NCI-H226 (cell line): ENCODE measurements around the gene CYP4F12.

Experiments used
- DNase-seq: peaks from one replicate; pipeline ENCODE4 v3.0.0-alpha.2; 2015

The CYP4F12 gene

DNA sequence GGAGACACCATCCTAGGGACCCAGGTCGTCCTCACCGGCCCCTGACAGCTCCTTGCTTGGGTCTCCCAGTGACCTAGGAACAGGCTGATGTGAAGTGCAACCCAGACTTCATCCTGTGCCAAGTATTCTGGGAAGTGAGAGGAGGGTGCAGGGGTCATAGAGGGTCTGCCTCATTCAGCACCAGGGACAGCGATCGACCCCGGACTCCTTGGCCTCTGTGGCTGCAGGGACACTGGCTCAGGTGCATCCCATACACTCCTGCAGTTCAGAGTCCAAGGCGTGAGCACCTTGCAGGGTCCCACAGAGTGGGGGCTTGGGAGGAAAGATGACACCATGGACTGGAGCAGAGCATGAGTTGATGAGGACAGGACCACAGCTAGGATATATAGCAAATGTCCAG, 44.9 kb downstream of the CYP4F12 start:
- DNase-seq, result no peak

DNA sequence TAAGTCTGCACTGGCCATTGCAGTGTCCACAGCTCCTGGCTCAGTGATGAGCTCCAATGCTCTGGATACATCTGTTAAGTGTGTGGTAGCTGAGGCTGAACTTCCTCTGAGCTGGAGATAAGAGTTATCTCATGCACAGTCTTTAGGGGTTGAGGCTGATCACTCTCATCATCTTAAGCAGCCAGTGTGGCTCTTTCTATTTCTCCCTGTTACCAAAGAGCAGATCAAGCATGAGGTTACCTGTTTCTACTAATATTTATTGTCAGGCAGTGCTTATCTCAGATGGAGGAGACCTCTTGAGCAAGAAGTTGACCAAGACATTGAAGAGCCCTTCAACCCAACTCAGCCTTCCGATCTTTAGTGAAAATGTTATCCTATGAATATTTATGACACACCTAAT, 48.4 kb downstream of the CYP4F12 start:
- DNase-seq, result no peak

DNA sequence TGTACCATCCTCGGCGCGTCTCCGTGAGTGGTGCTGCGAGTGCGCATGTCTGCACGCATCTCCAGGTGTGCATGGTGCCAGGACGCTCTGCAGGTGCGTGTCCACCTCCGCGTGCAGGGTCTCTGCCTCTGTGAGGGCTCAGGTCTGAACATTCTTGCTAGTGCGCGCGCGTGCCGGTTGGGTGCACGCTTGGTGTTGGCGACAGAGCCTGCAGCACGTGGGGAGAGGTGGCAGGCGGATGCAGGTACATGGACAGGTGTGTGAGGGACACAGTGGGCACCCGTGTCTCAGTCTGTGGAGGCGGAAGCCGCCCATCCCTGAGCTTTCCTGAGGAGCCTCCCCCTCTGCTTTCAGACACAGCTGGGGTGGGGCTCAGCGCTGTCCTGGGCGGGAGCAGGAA, 50.1 kb downstream of the CYP4F12 start:
- no peak for DNase-seq

DNA sequence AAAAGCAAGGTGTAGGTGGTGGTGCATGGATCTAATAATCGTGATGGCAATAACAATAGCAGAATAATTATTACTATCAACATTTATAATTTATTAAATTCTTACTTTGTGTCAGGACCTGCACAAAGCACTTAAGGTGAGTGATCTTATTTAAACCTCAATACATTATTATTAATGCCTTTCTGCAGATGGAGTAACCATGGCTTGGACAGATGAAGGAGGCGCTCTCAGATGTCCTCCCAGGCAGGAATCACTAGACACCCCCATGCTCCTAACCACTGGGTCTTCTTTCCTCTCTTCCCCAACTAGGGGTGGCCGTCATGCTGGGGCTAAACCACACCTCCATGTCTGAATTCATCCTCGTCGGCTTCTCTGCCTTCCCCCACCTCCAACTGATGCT, 54.8 kb downstream of the CYP4F12 start, which contains the start of gene OR10H2:
TSS of gene OR10H2 (plus strand) at position 301 of the 400 bp plus-strand sequence. CDS start at position 321, 20 bp downstream.
- no peak for DNase-seq

DNA sequence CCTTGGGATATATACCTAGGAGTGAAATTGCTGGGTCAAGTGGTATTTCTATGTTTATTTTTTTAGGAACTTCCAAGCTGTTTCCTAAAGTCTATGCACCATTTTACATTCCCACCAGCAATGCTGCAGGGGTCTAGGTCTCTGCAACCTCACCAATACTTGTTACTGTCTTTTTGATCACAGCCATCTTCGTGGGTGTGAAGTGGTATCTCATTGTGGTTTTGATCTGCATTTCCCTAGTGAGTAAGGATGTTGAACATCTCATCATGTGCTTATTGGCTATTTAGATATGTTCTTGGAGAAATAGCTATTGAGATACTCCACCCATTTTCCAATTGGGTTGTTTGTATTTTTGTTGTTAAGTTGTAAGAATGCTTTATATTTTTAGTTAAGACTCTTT, 57.7 kb downstream of the CYP4F12 start:
- DNase-seq, result no peak

DNA sequence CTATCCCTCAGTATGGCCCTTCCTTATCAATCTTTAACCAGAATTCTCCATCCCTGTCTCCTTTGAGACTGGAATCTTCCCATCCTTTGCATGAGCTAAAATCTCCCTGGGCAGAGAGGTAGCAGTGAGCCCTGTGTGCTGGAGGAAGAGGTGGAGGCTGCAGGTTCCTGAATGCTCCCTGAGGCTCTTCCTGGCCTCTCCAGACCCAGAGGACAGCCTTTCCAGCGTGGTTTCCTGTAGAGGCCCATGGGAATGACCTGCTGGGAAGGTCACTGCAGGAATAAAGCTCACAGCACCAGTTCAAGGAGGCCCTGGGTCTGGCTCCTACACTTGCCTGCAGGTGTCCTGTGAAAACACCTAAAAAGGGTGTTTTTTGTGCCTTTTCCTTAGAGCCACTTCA, 59.5 kb downstream of the CYP4F12 start:
- no peak for DNase-seq

DNA sequence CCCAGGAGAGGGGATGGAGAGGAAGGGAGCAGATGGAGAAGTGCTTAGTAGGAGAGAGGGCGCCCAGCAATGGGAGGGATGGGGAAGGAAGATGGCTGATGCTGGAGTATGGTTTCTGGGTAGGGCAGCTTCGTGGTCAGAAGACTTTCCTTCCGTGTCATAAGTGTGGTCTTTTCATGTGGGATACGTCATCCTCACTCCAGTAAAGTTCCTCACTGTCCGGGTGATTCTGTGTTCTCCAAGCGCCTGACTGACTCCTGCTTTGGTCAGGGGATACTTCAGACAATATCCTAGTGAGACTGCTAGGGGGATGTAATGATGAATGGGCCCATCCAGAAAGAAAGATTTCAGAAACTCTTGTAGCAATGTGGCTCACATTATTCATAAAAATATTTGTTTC, 61.0 kb downstream of the CYP4F12 start:
- no peak for DNase-seq

DNA sequence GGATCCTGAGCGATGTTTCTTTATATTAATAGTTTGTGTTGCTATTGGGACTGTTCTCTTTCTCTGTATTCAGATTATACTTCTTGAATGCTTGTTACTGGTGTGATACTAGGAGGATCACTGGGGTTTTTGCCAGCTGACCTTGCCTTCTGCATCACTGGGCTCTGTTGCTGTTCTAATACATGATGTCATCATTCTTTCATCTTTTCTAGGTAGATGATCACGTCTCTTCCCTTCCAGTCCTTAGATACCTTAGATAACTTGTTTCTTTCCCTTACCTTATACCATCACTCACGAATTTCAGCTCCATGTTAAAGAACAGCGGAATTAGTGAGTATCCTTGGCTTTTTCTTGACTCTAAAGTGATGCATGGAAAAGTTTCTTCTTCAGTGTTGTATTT, 64.8 kb downstream of the CYP4F12 start, which contains the start of gene OR10H3:
TSS of gene OR10H3 (plus strand) at position 264 of the 400 bp plus-strand sequence. CDS start 3,408 bp downstream, outside the sequence.
- DNase-seq, result no peak

DNA sequence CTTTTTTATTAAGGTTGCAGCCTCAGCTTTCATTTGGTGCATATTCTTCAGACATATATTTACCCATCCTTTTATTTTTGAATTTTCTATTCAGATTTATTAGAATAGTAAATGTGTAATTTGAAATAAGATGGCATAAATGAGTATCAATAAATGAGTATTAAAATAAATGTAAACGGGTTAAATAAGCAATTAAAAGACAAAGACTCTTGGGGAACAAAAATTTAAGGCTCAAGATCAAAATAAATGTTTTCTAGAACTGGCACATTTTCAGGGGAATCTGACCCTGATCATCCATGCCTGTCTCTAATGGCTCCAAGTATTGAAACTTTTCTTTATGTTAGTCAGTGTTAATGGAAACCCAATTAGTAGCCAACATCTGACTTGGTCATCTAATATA, 67.9 kb downstream of the CYP4F12 start:
- no peak for DNase-seq
